ENCODE results near the gene MBNL1.

MBNL1 gene

GRCh38 chr3:152299249-152299976 lies 30.7 kb downstream of the MBNL1 start:
- DNase-seq, result peak; percentile 73 to 83

- DNase-seq, result peak; percentile 48 to 71
Observed at GRCh38 chr3:152300029-152300731, 31.5 kb downstream of the MBNL1 start.

GRCh38 chr3:152301745-152302181 lies 33.0 kb downstream of the MBNL1 start:
- DNase-seq, result peak; percentile 78 to 82

- peak in 1 of 2 experiments; percentile 37 for DNase-seq
Observed at GRCh38 chr3:152302521-152303021, 33.8 kb downstream of the MBNL1 start.

GRCh38 chr3:152304160-152304559 lies 35.4 kb downstream of the MBNL1 start:
- DNase-seq, result peak in 1 of 2 experiments; percentile 62

- DNase-seq, result no peak
Observed at GRCh38 chr3:152305075-152305474, 36.3 kb downstream of the MBNL1 start.

GRCh38 chr3:152307829-152308474 lies 39.2 kb downstream of the MBNL1 start:
- DNase-seq, result no peak

GRCh38 chr3:152308475-152308844 lies 39.7 kb downstream of the MBNL1 start:
- no peak for DNase-seq

- no peak for DNase-seq
Observed at GRCh38 chr3:152309031-152309430, 40.3 kb downstream of the MBNL1 start.

- no peak for DNase-seq
Observed at GRCh38 chr3:152309535-152310307, 41.0 kb downstream of the MBNL1 start.

GRCh38 chr3:152313430-152313829 lies 44.7 kb downstream of the MBNL1 start:
- no peak for DNase-seq

GRCh38 chr3:152313914-152314313 lies 45.2 kb downstream of the MBNL1 start:
- no peak for DNase-seq

- no peak for DNase-seq
Observed at GRCh38 chr3:152314677-152315353, 46.1 kb downstream of the MBNL1 start.

GRCh38 chr3:152315623-152316022 lies 46.9 kb downstream of the MBNL1 start:
- DNase-seq, result no peak

GRCh38 chr3:152316318-152316717 lies 47.6 kb downstream of the MBNL1 start:
- no peak for DNase-seq

GRCh38 chr3:152317184-152317583 lies 48.5 kb downstream of the MBNL1 start:
- DNase-seq, result no peak

- no peak for DNase-seq
Observed at GRCh38 chr3:152317956-152318355, 49.2 kb downstream of the MBNL1 start.

- no peak for DNase-seq
Observed at GRCh38 chr3:152318512-152318911, 49.8 kb downstream of the MBNL1 start.

GRCh38 chr3:152319256-152319655 lies 50.5 kb downstream of the MBNL1 start:
- no peak for DNase-seq

GRCh38 chr3:152319831-152320617 lies 51.3 kb downstream of the MBNL1 start:
- no peak for DNase-seq

GRCh38 chr3:152321200-152321954 lies 52.6 kb downstream of the MBNL1 start:
- DNase-seq, result no peak
